ENCODE measurements around the gene TRIM38.

The TRIM38 gene

DNA sequence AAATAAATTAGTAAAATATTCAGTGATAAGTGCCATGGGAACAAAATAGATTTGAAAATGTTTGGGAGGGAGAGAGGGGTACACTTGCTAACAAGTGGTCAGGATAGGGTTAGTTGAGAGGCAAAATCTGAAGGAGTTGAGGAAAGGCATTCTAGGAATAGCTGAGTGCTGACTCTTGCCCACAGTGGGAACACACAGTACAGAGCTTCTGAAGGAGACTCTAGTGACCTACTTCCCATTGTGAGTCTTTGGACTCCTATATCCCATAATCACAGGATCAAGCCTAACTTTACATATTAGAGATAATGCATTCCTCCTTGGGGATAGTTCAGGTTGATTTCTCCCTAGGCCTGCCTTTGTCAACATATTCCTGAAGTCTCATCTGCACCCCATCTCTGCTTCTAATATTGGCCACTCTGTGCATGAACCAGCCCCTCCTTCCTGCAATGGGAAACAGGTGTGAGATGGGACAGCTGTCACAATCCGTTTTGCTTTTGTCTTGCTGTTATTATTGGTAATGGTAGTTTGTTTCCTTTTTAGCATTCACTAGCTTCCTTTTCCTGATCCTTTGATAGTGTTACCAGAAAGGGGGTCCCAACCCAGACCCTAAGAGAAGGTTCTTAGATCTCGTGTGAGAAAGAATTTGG, 2.6 kb upstream of the TRIM38 start:
- Histone ChIP-seq H3K27me3 (ENCODE audit: insufficient read depth, low read length, poor library complexity) (no peaks in the 10 kb centered on the region), H4K5ac (ENCODE audit: low read length) (no peak overlapping the region), H3K23ac (ENCODE audit: low read length) (no peak overlapping the region), H3K4me1 (ENCODE audit: control insufficient read depth, low read depth, low read length) (peaks cover 7% of the 10 kb centered on the region), H3K9ac (ENCODE audit: low read length) (no peak overlapping the region), H4K8ac (ENCODE audit: low read depth, low read length) (no peak overlapping the region), H3K4me2 (ENCODE audit: low read length) (no peak overlapping the region), H3K18ac (ENCODE audit: low read length) (no peak overlapping the region), H2BK15ac (replicated peaks; ENCODE audit: low read depth) (no peak overlapping the region), H3K36me3 (ENCODE audit: control insufficient read depth, insufficient read depth, low read length) (no peaks in the 10 kb centered on the region), H3K4ac (ENCODE audit: low read depth, low read length) (no peak overlapping the region), H2BK5ac (ENCODE audit: low read length) (no peak overlapping the region), H2BK120ac (ENCODE audit: low read depth, low read length) (no peak overlapping the region), H3K27ac (ENCODE audit: low read depth, low read length) (no peak overlapping the region), H3K79me2 (ENCODE audit: control insufficient read depth, insufficient read depth, low read length) (no peaks in the 10 kb centered on the region), H3K79me1 (ENCODE audit: low read length) (no peaks in the 10 kb centered on the region), H2AK5ac (ENCODE audit: low read length) (no peak overlapping the region), H3K4me3 (ENCODE audit: low read length) (no peak overlapping the region), H3K56ac (ENCODE audit: low read length) (no peak overlapping the region)
- no CpG with 5 or more reads among the region's 2 CpGs for WGBS (ENCODE audit: extremely low coverage, insufficient coverage, low lambda C conversion rate)
- DNase-seq, result no peak

GRCh38 chr6:25960734-25961133, 1.9 kb upstream of the TRIM38 start:
- Histone ChIP-seq H2AK5ac (ENCODE audit: low read length) (no peak overlapping the region), H3K79me2 (ENCODE audit: control insufficient read depth, insufficient read depth, low read length) (no peaks in the 10 kb centered on the region), H4K8ac (ENCODE audit: low read depth, low read length) (no peak overlapping the region), H3K4ac (ENCODE audit: low read depth, low read length) (no peak overlapping the region), H2BK15ac (replicated peaks; ENCODE audit: low read depth) (no peak overlapping the region), H3K27me3 (ENCODE audit: insufficient read depth, low read length, poor library complexity) (no peaks in the 10 kb centered on the region), H3K79me1 (ENCODE audit: low read length) (no peaks in the 10 kb centered on the region), H2BK5ac (ENCODE audit: low read length) (no peak overlapping the region), H3K4me3 (ENCODE audit: low read length) (no peak overlapping the region), H3K4me1 (ENCODE audit: control insufficient read depth, low read depth, low read length) (peaks cover 7% of the 10 kb centered on the region), H4K5ac (ENCODE audit: low read length) (no peak overlapping the region), H3K36me3 (ENCODE audit: control insufficient read depth, insufficient read depth, low read length) (no peaks in the 10 kb centered on the region), H3K27ac (ENCODE audit: low read depth, low read length) (no peak overlapping the region), H3K56ac (ENCODE audit: low read length) (no peak overlapping the region), H3K9ac (ENCODE audit: low read length) (no peak overlapping the region), H3K18ac (ENCODE audit: low read length) (no peak overlapping the region), H3K23ac (ENCODE audit: low read length) (no peak overlapping the region), H3K4me2 (ENCODE audit: low read length) (no peak overlapping the region), H2BK120ac (ENCODE audit: low read depth, low read length) (no peak overlapping the region)
- WGBS (ENCODE audit: extremely low coverage, insufficient coverage, low lambda C conversion rate), result no CpG with 5 or more reads among the region's 3 CpGs
- DNase-seq, result no peak

DNA sequence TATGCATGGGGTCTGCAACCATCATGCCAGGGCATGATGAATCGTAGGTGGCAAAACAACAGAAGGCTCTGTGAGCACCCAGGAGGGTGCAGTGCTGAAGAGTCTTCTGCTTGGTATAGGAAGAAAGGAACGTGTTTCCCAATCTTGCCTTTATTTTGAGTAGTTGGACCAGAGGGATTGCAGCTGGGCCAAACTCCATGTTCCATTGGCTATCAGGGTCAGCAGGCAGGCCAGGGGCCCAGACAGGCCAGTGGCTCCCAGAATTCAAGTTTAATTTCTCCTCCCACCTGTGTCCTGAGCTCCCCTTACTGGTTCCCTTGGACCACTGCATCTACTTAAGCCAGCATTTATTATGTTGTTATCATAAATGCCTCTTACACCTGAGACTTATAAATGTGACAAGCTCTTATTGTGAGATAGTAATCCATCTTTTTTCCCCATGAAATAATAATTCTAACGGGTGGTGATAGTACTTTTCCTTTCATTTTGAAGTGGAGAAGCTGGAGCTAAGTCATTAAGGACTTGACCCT, 918 bp upstream of the TRIM38 start:
- Histone ChIP-seq H3K27me3 (ENCODE audit: insufficient read depth, low read length, poor library complexity) (no peaks in the 10 kb centered on the region), H2BK5ac (ENCODE audit: low read length) (no peak overlapping the region), H2BK120ac (ENCODE audit: low read depth, low read length) (no peak overlapping the region), H3K4ac (ENCODE audit: low read depth, low read length) (peak overlapping the region; percentile 71), H3K9ac (ENCODE audit: low read length) (no peak overlapping the region), H3K4me3 (ENCODE audit: low read length) (no peak overlapping the region), H3K36me3 (ENCODE audit: control insufficient read depth, insufficient read depth, low read length) (no peaks in the 10 kb centered on the region), H2BK15ac (replicated peaks; ENCODE audit: low read depth) (no peak overlapping the region), H3K56ac (ENCODE audit: low read length) (no peak overlapping the region), H3K4me1 (ENCODE audit: control insufficient read depth, low read depth, low read length) (peaks cover 7% of the 10 kb centered on the region), H3K79me2 (ENCODE audit: control insufficient read depth, insufficient read depth, low read length) (no peaks in the 10 kb centered on the region), H2AK5ac (ENCODE audit: low read length) (no peak overlapping the region), H3K18ac (ENCODE audit: low read length) (peak overlapping the region; percentile 32), H4K5ac (ENCODE audit: low read length) (no peak overlapping the region), H3K27ac (ENCODE audit: low read depth, low read length) (no peak overlapping the region), H3K23ac (ENCODE audit: low read length) (no peak overlapping the region), H3K4me2 (ENCODE audit: low read length) (no peak overlapping the region), H4K8ac (ENCODE audit: low read depth, low read length) (peak overlapping the region; percentile 96), H3K79me1 (ENCODE audit: low read length) (no peaks in the 10 kb centered on the region)
- DNase-seq, result peak; percentile 26
- WGBS (ENCODE audit: extremely low coverage, insufficient coverage, low lambda C conversion rate), result no CpG with 5 or more reads among the region's 3 CpGs

GRCh38 chr6:25963426-25964123, 973 bp downstream of the TRIM38 start:
- Histone ChIP-seq H2BK5ac (ENCODE audit: low read length) (no peak overlapping the region), H3K4ac (ENCODE audit: low read depth, low read length) (peak overlapping the region; percentile 90), H3K36me3 (ENCODE audit: control insufficient read depth, insufficient read depth, low read length) (no peaks in the 10 kb centered on the region), H2AK5ac (ENCODE audit: low read length) (no peak overlapping the region), H3K27me3 (ENCODE audit: insufficient read depth, low read length, poor library complexity) (peaks cover 2% of the 10 kb centered on the region), H2BK15ac (replicated peaks; ENCODE audit: low read depth) (no peak overlapping the region), H3K27ac (ENCODE audit: low read depth, low read length) (peak overlapping the region; percentile 22), H3K23ac (ENCODE audit: low read length) (no peak overlapping the region), H3K4me1 (ENCODE audit: control insufficient read depth, low read depth, low read length) (peaks cover 7% of the 10 kb centered on the region), H3K9ac (ENCODE audit: low read length) (peak overlapping the region; percentile 48), H3K4me2 (ENCODE audit: low read length) (peak overlapping the region; percentile 37), H3K18ac (ENCODE audit: low read length) (peak overlapping the region; percentile 92), H4K5ac (ENCODE audit: low read length) (no peak overlapping the region), H3K56ac (ENCODE audit: low read length) (peak overlapping the region; percentile 71), H3K79me1 (ENCODE audit: low read length) (no peaks in the 10 kb centered on the region), H3K4me3 (ENCODE audit: low read length) (no peak overlapping the region), H3K79me2 (ENCODE audit: control insufficient read depth, insufficient read depth, low read length) (no peaks in the 10 kb centered on the region), H4K8ac (ENCODE audit: low read depth, low read length) (no peak overlapping the region), H2BK120ac (ENCODE audit: low read depth, low read length) (peak overlapping the region; percentile 32)
- DNase-seq, result peak; percentile 87
- no CpG with 5 or more reads among the region's 6 CpGs for WGBS (ENCODE audit: extremely low coverage, insufficient coverage, low lambda C conversion rate)

- Histone ChIP-seq H2BK5ac (ENCODE audit: low read length) (no peak overlapping the region), H3K4ac (ENCODE audit: low read depth, low read length) (no peak overlapping the region), H2AK5ac (ENCODE audit: low read length) (no peak overlapping the region), H3K36me3 (ENCODE audit: control insufficient read depth, insufficient read depth, low read length) (no peaks in the 10 kb centered on the region), H4K5ac (ENCODE audit: low read length) (no peak overlapping the region), H3K56ac (ENCODE audit: low read length) (no peak overlapping the region), H3K4me1 (ENCODE audit: control insufficient read depth, low read depth, low read length) (peaks cover 7% of the 10 kb centered on the region), H3K9ac (ENCODE audit: low read length) (no peak overlapping the region), H3K4me3 (ENCODE audit: low read length) (no peak overlapping the region), H3K27me3 (ENCODE audit: insufficient read depth, low read length, poor library complexity) (peaks cover 2% of the 10 kb centered on the region), H4K8ac (ENCODE audit: low read depth, low read length) (no peak overlapping the region), H2BK15ac (replicated peaks; ENCODE audit: low read depth) (no peak overlapping the region), H3K79me1 (ENCODE audit: low read length) (no peaks in the 10 kb centered on the region), H3K23ac (ENCODE audit: low read length) (no peak overlapping the region), H3K79me2 (ENCODE audit: control insufficient read depth, insufficient read depth, low read length) (no peaks in the 10 kb centered on the region), H3K18ac (ENCODE audit: low read length) (no peak overlapping the region), H3K27ac (ENCODE audit: low read depth, low read length) (no peak overlapping the region), H3K4me2 (ENCODE audit: low read length) (no peak overlapping the region), H2BK120ac (ENCODE audit: low read depth, low read length) (no peak overlapping the region)
- no CpG with 5 or more reads among the region's 4 CpGs for WGBS (ENCODE audit: extremely low coverage, insufficient coverage, low lambda C conversion rate)
- DNase-seq, result no peak
Measured at GRCh38 chr6:25965058-25965457, 2.5 kb downstream of the TRIM38 start.
